NK-92 treated with Interleukin-12 subunit alpha and Interleukin-12 subunit beta, amount 100 ng/mL, for 24 hours (cell line): Measurements from ENCODE around the gene GSX2.
"Not testable (repeated sequence)": the region's sequence is repeated elsewhere in the genome, so short reads cannot be mapped to it uniquely, and the experiment has no call there.

Experiments
- DNase-seq: peaks from one replicate; lab custom pipeline; 2025; lab: John Stamatoyannopoulos, UW

GSX2 gene

GRCh38 chr4:54103190-54103574, 3.2 kb downstream of the GSX2 start:
- DNase-seq = no peak

DNA sequence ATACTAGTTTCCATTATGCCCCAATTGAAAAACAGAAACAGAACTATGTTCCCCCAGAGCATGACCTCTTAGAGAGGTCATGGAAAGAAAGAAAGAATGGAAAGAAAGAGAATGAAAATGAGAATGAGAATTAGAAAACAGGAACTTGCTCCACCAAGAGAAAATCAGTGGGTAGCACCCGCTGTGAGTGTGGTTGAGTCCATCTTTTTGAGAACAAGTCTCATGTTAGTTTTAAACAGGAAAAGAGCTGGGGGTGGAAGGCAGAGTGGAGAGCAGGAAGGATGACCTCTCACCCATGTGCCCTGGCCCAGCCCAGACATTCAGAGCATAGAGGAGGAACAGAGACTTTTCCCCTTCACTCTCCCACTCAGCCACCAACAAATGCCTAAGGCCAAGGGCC, 4.9 kb downstream of the GSX2 start:
- DNase-seq = no peak

DNA sequence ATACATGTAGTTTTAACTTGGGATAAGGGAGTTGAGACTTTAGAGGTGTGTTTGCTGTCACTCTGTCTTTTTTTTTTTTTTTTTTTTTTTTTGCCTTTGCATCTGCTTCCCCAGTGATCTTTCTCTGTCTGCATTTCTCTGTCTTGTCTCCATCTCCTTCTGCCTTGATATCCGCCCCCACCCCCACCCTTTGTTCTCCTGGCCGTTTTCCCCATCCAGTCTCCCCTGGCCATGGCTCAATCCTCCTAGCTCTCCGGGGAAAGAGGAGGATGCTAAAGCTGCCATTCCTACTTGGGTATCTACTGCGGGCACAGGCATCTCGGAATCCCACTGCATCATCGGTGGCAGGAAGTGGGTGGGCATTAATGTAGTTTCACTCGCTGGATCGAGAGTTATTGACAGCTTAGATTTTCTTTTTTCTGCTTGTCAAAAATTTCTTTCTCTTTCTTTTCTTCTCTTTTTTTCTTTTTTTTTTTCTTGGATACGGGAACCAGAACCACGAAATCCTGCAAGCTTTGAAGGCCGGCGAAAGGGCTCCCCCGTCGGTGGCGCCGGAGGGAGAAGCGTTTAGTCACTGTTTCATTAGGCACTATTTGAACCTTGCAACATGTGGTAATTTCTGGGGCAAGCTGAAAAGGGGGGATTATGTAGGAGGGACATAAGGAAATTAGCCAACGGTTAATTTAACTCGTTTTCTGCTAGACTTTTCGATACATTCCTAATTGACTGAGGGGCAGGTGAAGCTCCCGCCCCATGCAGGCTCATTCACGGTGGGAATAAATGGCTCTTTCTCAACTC, 8.2 kb downstream of the GSX2 start:
- no peak for DNase-seq

DNA sequence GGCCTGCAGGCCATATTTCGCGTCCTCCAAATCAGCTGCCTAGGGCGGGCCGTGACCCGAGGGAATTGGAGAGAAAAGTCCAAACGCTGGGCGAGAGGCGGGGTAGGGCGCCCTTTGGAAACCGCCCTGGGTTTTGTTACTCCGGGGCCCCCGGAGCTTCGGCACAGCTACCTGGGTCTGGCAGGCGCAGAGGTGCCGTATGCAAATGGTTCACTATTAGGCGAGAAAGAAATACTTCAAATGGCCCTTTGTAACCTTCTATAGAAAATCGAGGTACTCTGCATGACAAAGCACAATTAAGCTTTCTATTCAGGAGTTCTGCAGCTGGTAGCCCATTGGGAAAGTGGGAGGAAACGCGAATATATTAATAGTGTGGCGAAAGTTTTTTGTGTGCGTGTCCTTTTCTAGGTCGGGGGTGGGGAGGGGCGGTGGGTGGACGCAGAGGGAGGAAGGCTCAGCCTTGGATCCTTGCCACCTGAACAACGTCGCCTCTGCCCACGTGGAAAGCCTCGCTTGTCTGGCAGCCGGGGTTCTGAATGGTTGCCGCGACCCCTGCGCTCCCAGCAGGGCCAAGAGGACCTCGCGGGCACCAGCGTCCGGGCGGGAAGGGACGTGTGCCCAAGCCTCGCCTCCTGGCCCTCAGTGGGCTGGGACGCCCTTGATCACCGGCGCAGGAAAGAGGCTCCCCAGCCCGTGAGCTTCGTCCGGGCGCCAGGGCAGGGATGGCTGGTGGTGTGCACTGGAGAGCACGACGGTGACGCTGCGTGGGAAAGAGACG, 9.5 kb downstream of the GSX2 start:
- DNase-seq = no peak

GRCh38 chr4:54110019-54110416, 10.1 kb downstream of the GSX2 start:
- DNase-seq = no peak

DNA sequence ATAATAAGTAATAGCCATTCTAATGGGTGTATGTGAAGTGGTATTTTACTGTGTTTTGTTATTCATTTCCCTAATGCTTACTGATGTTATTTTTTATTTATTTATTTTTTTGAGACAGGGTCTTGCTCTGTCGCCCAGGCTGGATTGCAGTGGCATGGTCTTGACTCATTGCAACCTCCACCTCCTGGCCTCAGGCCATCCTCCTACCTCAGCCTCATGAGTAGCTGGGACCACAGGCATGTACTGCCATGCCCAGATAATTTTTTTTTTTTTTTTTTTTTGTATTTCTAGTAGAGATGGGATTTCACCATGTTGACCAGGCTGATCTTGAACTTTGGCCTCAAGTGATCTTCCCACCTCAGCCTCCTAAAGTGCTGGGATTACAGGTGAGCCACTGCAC, 13.2 kb downstream of the GSX2 start:
- not testable (repeated sequence) for DNase-seq

- not testable (repeated sequence) for DNase-seq
These were observed 16.3 kb downstream of the GSX2 start for GRCh38 chr4:54116246-54116645.

DNA sequence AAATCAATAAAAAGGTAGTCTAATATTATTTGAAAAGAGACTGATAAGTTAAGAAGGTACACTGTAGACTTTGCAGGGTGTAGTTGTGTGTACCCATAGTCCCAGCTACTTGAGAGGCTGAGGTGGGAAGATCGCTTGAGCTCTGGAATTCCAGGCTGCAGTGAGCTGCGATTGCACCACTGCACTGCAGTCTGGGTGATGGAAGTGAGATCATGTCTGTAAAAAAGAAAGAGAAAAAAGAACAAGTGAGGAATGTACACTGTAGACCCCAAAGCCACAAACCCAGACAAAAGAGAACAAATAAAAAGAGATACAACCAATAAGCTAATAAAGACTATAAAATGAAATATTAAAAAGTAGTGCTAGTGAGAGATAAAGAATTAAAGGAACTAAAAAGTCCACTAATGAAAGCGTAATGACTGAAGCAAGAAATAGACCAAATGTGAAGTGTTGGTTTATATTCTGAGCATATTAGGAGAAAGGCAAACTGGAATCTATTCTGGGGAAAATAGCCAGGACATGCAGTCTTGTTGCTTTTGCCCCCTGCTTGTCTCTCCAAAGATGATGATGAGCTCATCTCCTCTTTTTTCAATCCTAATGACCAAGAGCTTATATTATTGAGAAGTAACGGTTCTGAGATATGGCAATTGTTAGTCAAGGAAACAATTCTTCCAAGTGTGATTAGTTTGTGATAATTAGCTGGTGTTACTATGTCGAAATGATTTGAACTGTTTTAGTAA, 19.1 kb downstream of the GSX2 start:
- DNase-seq = no peak

DNA sequence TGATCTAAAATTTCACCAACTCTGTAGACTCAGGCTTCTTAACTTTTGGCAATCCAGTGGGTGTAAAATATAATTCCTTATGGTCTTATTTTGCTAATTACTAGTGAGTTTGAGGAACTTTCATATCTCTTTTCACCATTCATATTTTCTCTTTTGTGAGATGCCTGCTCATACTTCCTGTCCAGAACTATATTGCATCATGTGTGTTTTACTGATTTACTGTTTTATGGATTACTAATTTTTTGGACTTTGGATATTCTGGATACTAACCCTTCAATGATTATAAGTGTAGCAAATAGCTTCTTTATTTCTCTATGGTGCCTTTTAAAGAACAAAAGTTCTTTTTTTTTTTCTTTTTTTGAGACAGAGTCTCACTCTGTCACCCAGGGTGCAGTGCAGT, 20.6 kb downstream of the GSX2 start:
- no peak for DNase-seq

GRCh38 chr4:54127660-54128059, 27.7 kb downstream of the GSX2 start:
- DNase-seq = no peak

- DNase-seq = not testable (repeated sequence)
These were observed 28.7 kb downstream of the GSX2 start for GRCh38 chr4:54128694-54129093.

DNA sequence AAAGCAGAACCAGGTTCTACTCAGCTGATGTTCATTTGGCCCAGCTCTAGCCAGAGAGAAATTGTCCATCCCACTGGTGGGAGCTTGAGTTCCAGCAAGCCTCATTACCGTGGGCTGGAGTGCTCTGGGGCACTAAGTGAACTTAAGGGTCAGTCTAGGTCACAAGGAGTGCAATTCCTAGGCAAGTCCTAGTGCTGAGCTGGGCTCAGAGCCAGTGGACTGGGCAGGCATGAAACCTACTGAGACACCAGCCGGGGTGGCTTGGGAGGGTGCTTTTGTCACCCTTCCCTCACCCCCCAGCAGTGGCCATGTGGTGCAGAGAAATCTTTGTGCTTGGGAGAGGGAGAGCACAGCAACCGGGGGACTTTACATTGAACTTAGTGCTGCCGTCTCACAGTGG, 39.4 kb downstream of the GSX2 start:
- no peak for DNase-seq

- DNase-seq = no peak
These were observed 40.3 kb downstream of the GSX2 start for GRCh38 chr4:54140287-54140686.

- DNase-seq = no peak
These were observed 44.2 kb downstream of the GSX2 start for GRCh38 chr4:54144199-54144598.

DNA sequence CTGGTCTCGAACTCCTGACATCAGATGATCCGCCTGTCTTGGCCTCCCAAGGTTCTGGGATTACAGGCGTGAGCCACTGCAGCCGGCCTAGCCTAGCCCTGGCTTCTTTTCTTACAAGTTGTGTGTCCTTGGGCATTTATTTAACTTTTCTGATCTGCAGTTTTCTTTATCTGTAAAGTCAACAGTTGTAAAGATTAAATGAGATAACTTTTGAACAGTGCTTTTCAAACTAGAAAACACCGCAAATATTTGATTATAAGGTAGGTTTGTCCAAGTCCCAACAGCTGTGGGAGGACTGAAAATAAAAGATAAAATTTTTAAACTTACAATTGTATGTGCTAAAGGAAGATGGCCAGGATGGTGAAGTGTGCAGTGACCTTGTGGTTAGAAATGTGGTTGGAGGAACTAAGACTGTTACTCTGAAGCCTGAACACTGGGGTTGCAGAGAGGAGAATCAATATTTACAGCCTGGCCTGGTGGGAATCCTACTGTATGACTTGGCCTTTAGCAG, 44.8 kb downstream of the GSX2 start:
- no peak for DNase-seq

DNA sequence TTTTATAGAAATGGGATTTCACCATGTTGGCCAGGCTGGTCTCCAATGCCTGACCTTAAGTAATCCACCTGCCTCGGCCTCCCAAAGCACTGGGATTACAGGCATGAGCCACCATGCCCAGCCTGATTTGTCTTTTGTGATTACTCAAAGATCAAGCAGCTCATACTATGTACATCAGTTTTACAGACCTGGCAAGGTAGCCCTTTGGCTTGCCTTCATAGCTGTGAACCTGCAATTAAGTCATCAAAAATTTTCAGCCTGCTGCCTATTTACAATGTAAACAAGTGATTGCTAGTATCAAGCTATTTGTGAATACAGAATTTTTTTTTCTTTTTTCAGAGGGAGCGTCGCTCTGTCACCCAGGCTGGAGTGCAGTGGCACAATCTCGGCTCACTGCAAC, 46.2 kb downstream of the GSX2 start:
- no peak for DNase-seq

DNA sequence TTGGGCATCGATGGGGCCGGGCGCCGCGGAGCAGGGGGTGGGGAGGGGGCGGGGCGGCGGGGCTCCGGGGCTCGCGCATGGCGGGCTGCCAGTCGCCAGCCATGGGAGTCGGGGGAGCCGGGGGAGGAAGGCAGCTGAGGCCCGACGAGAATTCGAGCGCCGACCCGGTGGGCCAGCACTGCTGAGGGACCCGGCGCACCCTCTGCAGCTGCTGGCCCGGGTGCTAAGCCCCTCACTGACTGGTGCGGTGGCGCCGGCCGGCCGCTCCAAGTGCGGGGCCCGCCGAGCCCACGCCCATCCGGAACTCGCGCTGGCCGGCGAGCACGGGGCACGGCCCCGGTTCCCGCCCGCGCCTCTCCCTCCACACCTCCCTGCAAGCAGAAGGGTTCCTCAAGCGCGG, 49.4 kb downstream of the GSX2 start:
- no peak for DNase-seq
